Mucosa of descending colon (tissue), 3 donors: ENCODE measurements around the gene HTT. TPM values are rescaled to one million over a fixed set of nuclear protein-coding genes. Genes with fewer than 3 reads are reported as not detected.

ENCODE experiments used
- ATAC-seq: fragments of 200-7000 bp; cut with Tn5 transposase; one replicate; pipeline ENCODE4 v1.9.1; 2020; ENCODE audit warnings: mild to moderate bottlenecking, moderate library complexity
- DNase-seq, 3 donors: peaks; one replicate each; pipeline ENCODE4 v3.0.0-alpha.2; 2020
- H3K36me3 ChIP-seq: fragments of 200-600 bp; one replicate; pipeline ENCODE4 v1.8.0; 2021; ENCODE audit warnings: low read depth, mild to moderate bottlenecking
- H3K4me1 ChIP-seq: fragments of 200-600 bp; one replicate; pipeline ENCODE4 v1.8.0; 2021; ENCODE audit warnings: low read depth, mild to moderate bottlenecking
- H3K4me3 ChIP-seq: fragments of 200-600 bp; one replicate; pipeline ENCODE4 v1.8.0; 2021; ENCODE audit warnings: mild to moderate bottlenecking
- H3K9me3 ChIP-seq: fragments of 200-600 bp; one replicate; pipeline ENCODE4 v1.8.0; 2021; ENCODE audit warnings: mild to moderate bottlenecking
- CTCF ChIP-seq: fragments of 200-600 bp; IDR thresholded peaks from one replicate; pipeline ENCODE4 v1.8.0; 2022; ENCODE audit warnings: antibody characterized with exemption, mild to moderate bottlenecking
- intact Hi-C, 2 donors: fragments of 100-400 bp; cut with DNase I in 1 of 2; cut with micrococcal nuclease in 1 of 2; formaldehyde crosslinking; loops; one replicate each; pipeline versions ENCODE4 v1.11.0 to v1.11.1; 2022; cut with DNase I, micrococcal nuclease
- total RNA-seq, 3 donors: library from RNA; stranded (reverse); fragmentation: NEBNext Ultra II Directional in 2 of 3; extraction: Animal tissue kit (Norgen Biotek cat#: 25700) in 2 of 3; gene quantifications; one replicate each; pipeline versions ENCODE4 v1.2.1 to v1.2.4, GENCODE V29; 2021 to 2023
- donor health status: DM: no; HTN: no; CAD: no; lungs with moderate emphysema.
- donor health status: DM: no; HTN: no; CAD: no.
- donor health status: DM: no; HTN: yes; CAD: no.

The HTT gene
- total RNA-seq, 3 donors from 2014 or later = 51.3 to 71.8 (median 67.5) TPM

GRCh38 chr4:3128058-3128457, 53.6 kb downstream of the HTT start:
- no peak for ATAC-seq
- Histone ChIP-seq H3K36me3 (peaks cover 10% of the 10 kb centered on the region), H3K4me3 (no peak overlapping the region), H3K4me1 (no peaks in the 10 kb centered on the region), H3K9me3 (no peaks in the 10 kb centered on the region)
- no peak for DNase-seq
- no peak for TF ChIP-seq CTCF
- intact Hi-C loops = no loop called here

DNA sequence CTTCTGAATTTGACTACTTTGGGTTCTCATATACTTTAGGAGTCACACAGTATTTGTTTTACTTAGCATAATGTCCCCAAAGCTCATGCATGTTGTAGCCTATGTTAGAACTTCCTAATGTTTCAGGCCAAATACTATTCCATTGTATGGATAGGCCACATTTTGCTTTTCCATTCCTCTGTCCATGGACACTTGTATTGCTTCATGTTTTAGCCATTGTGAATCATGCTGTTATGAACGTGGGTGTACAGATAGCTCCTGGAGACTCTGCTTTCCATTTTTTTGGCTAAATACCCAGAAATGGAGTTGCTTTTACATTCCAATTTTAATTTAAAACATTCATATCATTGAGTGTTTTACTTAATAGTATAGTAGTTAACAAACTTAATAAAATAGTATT, 54.5 kb downstream of the HTT start:
- peaks cover 10% of the 10 kb centered on the region for H3K36me3 ChIP-seq
- TF ChIP-seq CTCF = no peak
- intact Hi-C loops = no loop called here
- DNase-seq (no peak), ATAC-seq (no peak)
- no peaks in the 10 kb centered on the region for H3K9me3 ChIP-seq
- H3K4me1 ChIP-seq = no peaks in the 10 kb centered on the region
- no peak overlapping the region for H3K4me3 ChIP-seq

- intact Hi-C loops = no loop called here
- ATAC-seq (no peak), DNase-seq (no peak)
- TF ChIP-seq CTCF = no peak
- H3K36me3 ChIP-seq = peaks cover 10% of the 10 kb centered on the region
- no peak overlapping the region for H3K4me3 ChIP-seq
- H3K4me1 ChIP-seq = no peaks in the 10 kb centered on the region
- no peaks in the 10 kb centered on the region for H3K9me3 ChIP-seq
These were observed 55.7 kb downstream of the HTT start for GRCh38 chr4:3130201-3130600.

GRCh38 chr4:3130826-3131225, 56.3 kb downstream of the HTT start:
- no peak for TF ChIP-seq CTCF
- H3K9me3 ChIP-seq = no peaks in the 10 kb centered on the region
- intact Hi-C loops = no loop called here
- ATAC-seq (no peak), DNase-seq (no peak)
- no peaks in the 10 kb centered on the region for H3K4me1 ChIP-seq
- peaks cover 10% of the 10 kb centered on the region for H3K36me3 ChIP-seq
- H3K4me3 ChIP-seq = no peak overlapping the region

GRCh38 chr4:3134201-3134600, 59.7 kb downstream of the HTT start:
- H3K9me3 ChIP-seq = no peaks in the 10 kb centered on the region
- intact Hi-C loops = no loop called here
- H3K4me3 ChIP-seq = no peak overlapping the region
- no peaks in the 10 kb centered on the region for H3K4me1 ChIP-seq
- DNase-seq (no peak), ATAC-seq (no peak)
- TF ChIP-seq CTCF = no peak
- H3K36me3 ChIP-seq = peaks cover 9% of the 10 kb centered on the region
